ENCODE results near the gene CHST11. TPM values are rescaled to one million over a fixed set of nuclear protein-coding genes. Genes with fewer than 3 reads are reported as not detected.

CHST11 gene
- total and polyA plus RNA-seq, 2 of the 4 experiments (the other 2 are of a cell fraction): 1.4 to 2.7 TPM

GRCh38 chr12:104786352-104786751 lies 329.6 kb downstream of the CHST11 start:
- no peak overlapping the region for H3K9ac ChIP-seq (ENCODE audit: low read depth, low read length)
- POLR2A ChIA-PET (ENCODE audit: unreplicated experiment): no interaction called here
- no peak overlapping the region for H3K18ac ChIP-seq (ENCODE audit: low read depth, low read length)
- H2BK20ac ChIP-seq (ENCODE audit: low read depth, low read length): no peak overlapping the region
- WGBS, 2 experiments (ENCODE audit: extremely low coverage in 2 of 2, insufficient read length in 1 of 2): no CpG with 5 or more reads among the region's 5 CpGs
- H2BK5ac ChIP-seq (ENCODE audit: low read depth, low read length, poor library complexity, severe bottlenecking): no peak overlapping the region
- no peak overlapping the region for H3K4me2 ChIP-seq (ENCODE audit: low read depth, low read length)
- no peak overlapping the region for H3K4me3 ChIP-seq (ENCODE audit: insufficient read depth, low read depth, low read length)
- no peak overlapping the region for H4K5ac ChIP-seq (ENCODE audit: low read depth, low read length)
- in situ Hi-C loops (cut with MboI; ENCODE audit: low sequenced_read_pairs): no loop called here
- H2BK120ac ChIP-seq (ENCODE audit: low read depth, low read length): no peak overlapping the region
- no peak overlapping the region for H2AK9ac ChIP-seq (replicated peaks; ENCODE audit: low read depth, low read length, poor library complexity)
- H4K20me1 ChIP-seq (ENCODE audit: insufficient read depth, low read length): no peaks in the 10 kb centered on the region
- no peak overlapping the region for H2BK15ac ChIP-seq (ENCODE audit: low read depth, low read length)
- H3K14ac ChIP-seq (replicated peaks; ENCODE audit: low read depth, low read length): no peak overlapping the region
- no peaks in the 10 kb centered on the region for H3K9me3 ChIP-seq (ENCODE audit: control insufficient read depth, insufficient read depth, low read length)
- no peaks in the 10 kb centered on the region for H3K4me1 ChIP-seq (ENCODE audit: control insufficient read depth, insufficient read depth, low read length)
- dilution Hi-C loops (cut with HindIII; ENCODE audit: low sequenced_read_pairs, unreplicated experiment): no loop called here
- BruUV-seq (replicated peaks): no TSS peak
- H3K79me1 ChIP-seq (ENCODE audit: low read depth in 1 of 2, low read length in 2 of 2): no peaks in the 10 kb centered on the region
- no peaks in the 10 kb centered on the region for H3K36me3 ChIP-seq (ENCODE audit: control insufficient read depth, insufficient read depth, low read length)
- no peak overlapping the region for H2AFZ ChIP-seq (replicated peaks; ENCODE audit: low read length, poor library complexity)
- H3K23ac ChIP-seq (ENCODE audit: low read depth, low read length): no peak overlapping the region
- H4K91ac ChIP-seq (ENCODE audit: insufficient read depth, low read depth, low read length): no peak overlapping the region
- CTCF ChIA-PET: no interaction called here
- no peak overlapping the region for H4K8ac ChIP-seq (ENCODE audit: low read depth in 2 of 2, low read length in 2 of 2)
- ATAC-seq (ENCODE audit: low read depth): no peak
- TF ChIP-seq CTCF (conservative IDR thresholded peaks at IDR 0.05; ENCODE audit: low read depth, low read length) (no peak), SMC3 (IDR thresholded peaks at IDR 0.05; ENCODE audit: low read depth, low read length) (no peak), MAFK (IDR thresholded peaks at IDR 0.05; ENCODE audit: low read depth, low read length) (no peak), POLR2A (IDR thresholded peaks at IDR 0.05; ENCODE audit: low read depth, low read length) (no peak), CHD1 (IDR thresholded peaks at IDR 0.05; ENCODE audit: low read depth, low read length) (no peak), BHLHE40 (IDR thresholded peaks at IDR 0.05; ENCODE audit: low read depth, low read length) (no peak), CEBPB (IDR thresholded peaks at IDR 0.05; ENCODE audit: low read depth, low read length) (no peak), MXI1 (IDR thresholded peaks at IDR 0.05; ENCODE audit: borderline replicate concordance, low read depth, low read length) (no peak), RFX5 (IDR thresholded peaks at IDR 0.05; ENCODE audit: low read depth, low read length) (no peak), NFE2L2 (IDR thresholded peaks at IDR 0.05; ENCODE audit: low read depth, low read length) (no peak), ELK1 (IDR thresholded peaks at IDR 0.05; ENCODE audit: borderline replicate concordance, low read depth, low read length) (no peak)
- no peak overlapping the region for H2AK5ac ChIP-seq (ENCODE audit: low read depth, low read length)
- peaks cover 4% of the 10 kb centered on the region for H3K27me3 ChIP-seq (ENCODE audit: control insufficient read depth, insufficient read depth, low read length)
- DNase-seq: no peak
- H3K4ac ChIP-seq (ENCODE audit: low read depth, low read length): no peak overlapping the region
- intact Hi-C loops (cut with micrococcal nuclease): no loop called here
- no peaks in the 10 kb centered on the region for H3K9me1 ChIP-seq (ENCODE audit: insufficient read depth, low read length)
- no peak overlapping the region for H3K56ac ChIP-seq (ENCODE audit: extremely low read depth, insufficient read depth, low read length)
- no peak overlapping the region for H3K27ac ChIP-seq (ENCODE audit: insufficient read depth, low read length)
